ENCODE measurements around the gene FOLR1.
"Not testable (repeated sequence)": the region's sequence is repeated elsewhere in the genome, so short reads cannot be mapped to it uniquely, and the experiment has no call there.

Gene FOLR1

GRCh38 chr11:72202571-72202970, 10.6 kb downstream of the FOLR1 start:
- H3K27me3 ChIP-seq (ENCODE audit: insufficient read depth, poor library complexity, severe bottlenecking): no peaks in the 10 kb centered on the region
- TF ChIP-seq REST (IDR thresholded peaks at IDR 0.05; ENCODE audit: insufficient replicate concordance, low read depth) (no peak), SPI1 (IDR thresholded peaks at IDR 0.05; ENCODE audit: borderline replicate concordance, low read depth) (no peak), CTCF (IDR thresholded peaks at IDR 0.05; ENCODE audit: insufficient read depth, low read length) (no peak), POLR2AphosphoS5 (IDR thresholded peaks at IDR 0.05; ENCODE audit: low read depth) (no peak), GABPA (IDR thresholded peaks at IDR 0.05; ENCODE audit: low read depth) (no peak)
- no peak overlapping the region for H3K4me3 ChIP-seq (replicated peaks; ENCODE audit: insufficient read depth, low read length)
- H3K27ac ChIP-seq (replicated peaks): no peak overlapping the region
- DNase-seq (ENCODE audit: low read depth in 1 of 2, low spot score in 1 of 2): no peak

- H3K27me3 ChIP-seq (ENCODE audit: insufficient read depth, poor library complexity, severe bottlenecking): no peaks in the 10 kb centered on the region
- no peak overlapping the region for H3K4me3 ChIP-seq (replicated peaks; ENCODE audit: insufficient read depth, low read length)
- no peak for DNase-seq (ENCODE audit: low read depth in 1 of 2, low spot score in 1 of 2)
- H3K27ac ChIP-seq (replicated peaks): no peak overlapping the region
- TF ChIP-seq SPI1 (IDR thresholded peaks at IDR 0.05; ENCODE audit: borderline replicate concordance, low read depth) (no peak), REST (IDR thresholded peaks at IDR 0.05; ENCODE audit: insufficient replicate concordance, low read depth) (no peak), CTCF (IDR thresholded peaks at IDR 0.05; ENCODE audit: insufficient read depth, low read length) (no peak), POLR2AphosphoS5 (IDR thresholded peaks at IDR 0.05; ENCODE audit: low read depth) (no peak), GABPA (IDR thresholded peaks at IDR 0.05; ENCODE audit: low read depth) (no peak)
These were observed 11.2 kb downstream of the FOLR1 start for GRCh38 chr11:72203163-72203562.

- no peak overlapping the region for H3K4me3 ChIP-seq (replicated peaks; ENCODE audit: insufficient read depth, low read length)
- no peak for TF ChIP-seq POLR2AphosphoS5 (IDR thresholded peaks at IDR 0.05; ENCODE audit: low read depth)
- TF ChIP-seq CTCF (IDR thresholded peaks at IDR 0.05; ENCODE audit: insufficient read depth, low read length): no peak
- TF ChIP-seq SPI1 (IDR thresholded peaks at IDR 0.05; ENCODE audit: borderline replicate concordance, low read depth): no peak
- TF ChIP-seq REST (IDR thresholded peaks at IDR 0.05; ENCODE audit: insufficient replicate concordance, low read depth): no peak
- TF ChIP-seq GABPA (IDR thresholded peaks at IDR 0.05; ENCODE audit: low read depth): no peak
- no peak overlapping the region for H3K27ac ChIP-seq (replicated peaks)
- no peak for DNase-seq (ENCODE audit: low read depth in 1 of 2, low spot score in 1 of 2)
- no peaks in the 10 kb centered on the region for H3K27me3 ChIP-seq (ENCODE audit: insufficient read depth, poor library complexity, severe bottlenecking)
These were observed 12.9 kb downstream of the FOLR1 start for GRCh38 chr11:72204886-72205285.

- H3K4me3 ChIP-seq (replicated peaks; ENCODE audit: insufficient read depth, low read length); DNase-seq (ENCODE audit: low read depth in 1 of 2, low spot score in 1 of 2); H3K27me3 ChIP-seq (ENCODE audit: insufficient read depth, poor library complexity, severe bottlenecking); H3K27ac ChIP-seq (replicated peaks): not testable (repeated sequence)
These were observed 14.9 kb downstream of the FOLR1 start for GRCh38 chr11:72206794-72207193.
